ENCODE data around the gene C16orf96.

The C16orf96 gene

DNA sequence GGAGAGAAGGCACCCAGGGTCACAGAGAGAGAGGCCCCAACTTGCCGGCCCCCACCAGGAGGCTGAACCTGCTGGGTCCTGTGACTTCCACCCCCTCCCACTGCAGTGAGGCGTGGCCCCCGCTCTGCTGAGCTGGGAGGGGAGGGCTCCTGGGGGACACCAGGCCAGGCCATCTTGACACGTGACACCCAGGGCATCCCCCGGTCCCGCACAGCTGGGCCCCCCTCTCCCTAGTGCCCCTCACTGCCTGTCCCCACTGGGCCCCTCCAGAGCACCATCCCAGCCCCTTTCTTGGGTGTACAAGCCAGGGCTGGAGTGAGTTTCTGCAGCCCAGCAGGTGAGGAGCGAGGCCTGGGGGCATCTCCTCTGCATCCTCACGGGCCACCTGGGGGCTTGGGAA lies 46.2 kb downstream of the C16orf96 start:
- no peak for DNase-seq

- DNase-seq, result no peak
Observed at GRCh38 chr16:4603624-4604170, 47.6 kb downstream of the C16orf96 start.

- no peak for DNase-seq
Observed at GRCh38 chr16:4604401-4604800, 48.3 kb downstream of the C16orf96 start.

- no peak for DNase-seq
Observed at GRCh38 chr16:4606354-4606753, 50.2 kb downstream of the C16orf96 start.

DNA sequence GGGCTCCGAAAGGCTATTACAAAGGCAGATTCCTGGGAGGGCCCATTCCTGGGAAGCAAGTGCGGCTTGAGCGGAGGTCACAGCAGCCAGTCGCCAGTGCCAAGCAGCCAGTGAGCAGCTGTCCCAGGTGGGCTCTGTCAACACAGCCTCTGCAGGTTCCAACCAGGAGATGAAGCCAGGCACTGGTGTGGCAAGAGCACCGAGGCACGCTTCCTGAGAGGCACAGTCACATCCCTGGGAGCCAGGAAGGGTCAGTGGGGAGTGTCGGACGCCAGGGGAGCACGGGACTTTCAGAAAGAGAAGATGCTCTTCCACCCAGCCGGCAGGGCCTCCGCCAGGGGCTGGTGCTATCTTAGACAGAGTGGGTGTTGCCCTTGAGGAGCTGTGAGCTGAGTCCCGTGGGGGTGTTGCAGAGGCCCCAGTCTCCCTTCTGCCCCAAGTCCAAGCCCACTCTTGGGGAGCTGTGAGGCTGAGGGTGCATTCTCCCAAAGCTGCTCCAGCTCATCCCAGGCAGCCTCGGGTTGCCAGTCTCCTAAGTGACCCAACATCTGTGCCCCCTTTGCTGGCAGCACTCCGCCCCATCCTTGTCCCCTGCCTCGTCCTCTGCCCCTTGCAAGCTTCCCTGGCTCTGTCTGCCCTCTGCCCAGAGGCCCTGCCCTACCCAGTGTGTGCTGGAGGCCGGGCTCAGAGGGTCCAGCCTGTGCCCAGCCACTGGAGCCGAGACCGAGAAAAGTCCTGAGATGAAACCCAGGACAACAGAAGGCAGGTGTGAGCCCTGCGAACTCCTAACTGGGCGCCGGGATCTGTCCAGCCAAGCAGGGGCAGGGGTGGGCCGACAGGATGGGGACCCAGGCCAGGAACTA lies 51.9 kb downstream of the C16orf96 start:
- no peak for DNase-seq

DNA sequence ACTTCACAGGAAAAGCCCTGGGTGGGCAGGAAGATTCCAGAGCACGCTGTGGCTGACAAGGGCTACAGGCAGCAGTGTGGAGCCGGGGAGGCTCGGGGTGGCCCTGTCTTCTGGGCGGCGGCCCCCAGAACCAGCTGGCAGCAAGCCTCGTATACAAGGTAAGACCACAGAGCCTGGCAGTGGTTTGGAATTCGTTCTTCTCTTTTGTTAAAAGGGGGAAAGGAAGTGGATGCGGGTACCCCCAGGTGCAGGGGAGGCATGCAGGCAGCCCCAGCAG lies 52.5 kb downstream of the C16orf96 start:
- no peak for DNase-seq

DNA sequence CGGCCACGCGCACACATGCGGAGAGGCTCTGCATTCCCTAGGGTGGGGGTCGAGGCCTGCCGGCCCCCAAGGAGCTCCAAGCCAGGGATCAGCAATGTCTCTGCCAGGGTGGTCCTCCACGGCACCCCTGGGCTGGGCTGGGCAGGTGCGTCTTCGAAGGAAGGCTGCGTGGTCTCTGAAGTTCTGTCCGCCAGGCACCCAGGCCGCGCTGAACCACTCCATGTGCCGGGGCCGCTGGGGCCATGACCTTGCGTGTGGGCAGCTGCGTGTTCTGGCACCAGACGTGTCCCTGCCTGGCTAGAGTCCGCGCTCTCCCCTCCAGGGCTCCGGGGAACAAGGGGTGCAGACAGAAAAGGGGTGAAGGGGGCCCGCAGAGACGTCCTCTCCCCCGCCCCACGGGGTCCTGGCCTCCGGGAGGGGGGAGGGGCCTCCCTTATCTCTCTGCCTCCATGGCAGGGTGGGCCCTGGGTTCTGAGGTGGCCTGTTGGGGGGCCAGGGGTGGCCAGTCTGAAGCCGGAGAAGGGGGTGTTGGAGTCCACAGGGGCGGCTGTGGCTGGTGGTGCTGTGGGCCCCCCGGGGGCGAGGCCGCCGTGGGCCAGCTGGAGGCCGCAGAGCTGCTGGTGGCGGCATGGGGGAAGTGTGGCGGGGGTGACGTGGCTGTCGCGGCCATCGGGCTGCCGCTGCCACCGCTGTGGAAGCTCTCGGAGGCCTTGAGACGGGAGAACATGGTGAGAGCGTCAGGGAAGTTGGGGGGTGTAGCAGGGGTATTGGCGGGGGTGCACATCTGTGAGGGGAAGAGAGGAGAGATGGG lies 53.3 kb downstream of the C16orf96 start:
- no peak for DNase-seq

GRCh38 chr16:4610011-4611005 lies 54.2 kb downstream of the C16orf96 start:
- no peak for DNase-seq

- no peak for DNase-seq
Observed at GRCh38 chr16:4611337-4612021, 55.3 kb downstream of the C16orf96 start.

- no peak for DNase-seq
Observed at GRCh38 chr16:4612474-4612931, 56.4 kb downstream of the C16orf96 start.

GRCh38 chr16:4612977-4613635 lies 57.0 kb downstream of the C16orf96 start:
- DNase-seq, result peak in 1 of 2 donors; percentile 12

GRCh38 chr16:4613636-4614570 lies 57.8 kb downstream of the C16orf96 start:
- peak in 1 of 2 donors; percentile 19 for DNase-seq

GRCh38 chr16:4614571-4615383 lies 58.6 kb downstream of the C16orf96 start, which contains the start of gene UBALD1:
Gene UBALD1, minus strand, starts transcription at chr16:4614888. Its CDS starts 91 bp downstream, at chr16:4614797.
- DNase-seq, result peak; percentile 85 to 88

GRCh38 chr16:4615384-4616046 lies 59.4 kb downstream of the C16orf96 start:
- no peak for DNase-seq

DNA sequence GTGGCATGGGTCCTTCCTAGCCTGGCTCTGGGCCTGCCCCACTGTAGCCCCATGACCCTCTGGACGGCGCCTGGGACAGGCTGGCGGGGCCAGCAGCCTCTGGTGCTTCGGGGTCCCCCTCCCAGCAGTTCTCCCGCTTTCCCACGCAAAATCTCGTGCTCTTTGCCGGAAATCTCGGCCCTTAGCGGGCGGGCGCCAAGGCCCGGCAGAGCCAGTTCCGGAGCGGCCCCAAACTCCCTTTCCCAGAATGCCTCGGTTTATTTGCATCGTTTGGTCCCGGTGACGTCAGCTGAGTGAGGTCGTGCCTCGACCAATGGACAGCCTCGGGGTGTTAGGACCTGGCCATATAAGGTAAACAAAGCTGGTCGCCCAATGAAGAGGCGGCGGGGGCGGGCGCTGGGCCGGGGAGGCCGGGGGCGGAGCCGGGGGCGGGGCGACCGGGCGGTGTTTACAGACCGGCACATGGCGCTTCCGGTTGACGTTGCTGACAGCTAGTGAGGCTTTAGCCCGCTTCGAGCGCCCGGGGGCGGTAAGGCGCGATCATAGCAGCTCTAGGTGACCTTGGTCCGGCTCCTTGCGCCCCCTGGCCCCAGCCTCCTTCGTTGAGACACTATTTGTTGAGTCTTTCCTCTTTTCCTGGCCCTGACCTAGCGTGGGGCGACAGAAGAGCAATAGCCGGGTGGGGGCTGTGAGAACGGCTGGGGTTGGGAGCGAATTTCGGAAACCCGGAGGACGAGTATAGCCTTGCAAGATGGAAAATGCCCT lies 60.1 kb downstream of the C16orf96 start:
- peak; percentile 99 to 100 for DNase-seq

- no peak for DNase-seq
Observed at GRCh38 chr16:4617880-4618279, 61.7 kb downstream of the C16orf96 start.

DNA sequence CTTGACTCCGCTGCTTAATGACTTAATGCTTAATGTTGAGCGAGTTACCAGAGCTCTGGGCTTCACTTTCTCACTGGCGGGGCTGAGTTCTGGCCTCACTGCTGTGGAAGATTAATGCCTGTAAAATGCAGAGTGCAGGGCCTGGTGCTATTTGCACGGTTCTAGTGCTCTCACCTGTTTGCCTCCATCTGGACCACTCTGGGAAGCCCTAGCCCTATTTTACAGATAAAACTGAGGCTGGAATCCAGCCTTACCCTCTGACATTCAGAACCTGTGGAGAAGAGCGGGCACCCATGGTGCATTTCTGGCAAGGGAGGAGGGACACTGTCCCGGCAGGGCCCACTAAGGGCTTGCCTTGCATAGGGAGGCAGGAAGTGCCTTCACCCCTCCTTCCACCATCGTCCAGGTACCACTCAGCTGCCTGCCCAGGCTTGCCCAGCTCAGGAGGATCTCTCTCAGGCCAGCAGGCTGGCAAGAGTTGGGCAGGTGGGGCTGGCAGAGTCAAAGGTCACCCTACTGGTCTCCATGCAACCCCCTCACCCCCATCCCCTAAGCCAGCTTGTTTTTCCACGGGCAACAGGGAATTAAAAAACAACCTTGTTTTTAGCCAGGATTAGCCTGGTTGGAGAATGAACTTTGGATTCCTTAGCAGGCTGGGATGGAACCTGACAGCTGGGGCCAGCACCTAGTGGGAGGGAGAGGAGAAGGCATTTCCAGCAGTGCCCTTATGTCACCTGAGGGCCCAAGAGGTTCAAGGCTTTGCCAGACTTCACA lies 62.7 kb downstream of the C16orf96 start:
- DNase-seq, result no peak

Measured in inflammatory macrophage treated with lipopolysaccharide for 1 hour (primary cell).